Activated naive CD4-positive, alpha-beta T cell (primary cell): ENCODE data around the gene SPINT1.
A peak's percentile ranks its signal among the peaks of the same experiment; 100 is the strongest.
"Not testable (repeated sequence)": the region's sequence is repeated elsewhere in the genome, so short reads cannot be mapped to it uniquely, and the experiment has no call there.

Experiments used
- DNase-seq, 4 experiments: peaks; one replicate each; lab custom pipeline; 2025; lab: John Stamatoyannopoulos, UW

The SPINT1 gene

GRCh38 chr15:40859206-40859851, 15.5 kb downstream of the SPINT1 start:
- peak; percentile 64 to 77 (median 73) for DNase-seq

- not testable (repeated sequence) for DNase-seq
These were observed 17.3 kb downstream of the SPINT1 start for GRCh38 chr15:40861147-40861546.

GRCh38 chr15:40863660-40864270, 19.9 kb downstream of the SPINT1 start:
- no peak for DNase-seq

- no peak for DNase-seq
These were observed 23.4 kb downstream of the SPINT1 start for GRCh38 chr15:40867199-40867598.

- DNase-seq = no peak
These were observed 25.8 kb downstream of the SPINT1 start for GRCh38 chr15:40869686-40870085.

GRCh38 chr15:40870716-40871115, 26.9 kb downstream of the SPINT1 start:
- DNase-seq = no peak

- no peak for DNase-seq
These were observed 28.1 kb downstream of the SPINT1 start for GRCh38 chr15:40871749-40872617.

GRCh38 chr15:40872791-40873693, 29.2 kb downstream of the SPINT1 start:
- no peak for DNase-seq

GRCh38 chr15:40873694-40874561, 30.1 kb downstream of the SPINT1 start, which contains the start of gene RHOV:
Gene RHOV, minus strand, starts transcription at chr15:40874234. Its CDS starts 95 bp downstream, at chr15:40874139.
- peak in 2 of 4 experiments; percentile 14 to 35 for DNase-seq

- no peak for DNase-seq
These were observed 32.3 kb downstream of the SPINT1 start for GRCh38 chr15:40875991-40876730.

- no peak for DNase-seq
These were observed 33.8 kb downstream of the SPINT1 start for GRCh38 chr15:40877694-40878093.

- DNase-seq = no peak
These were observed 34.9 kb downstream of the SPINT1 start for GRCh38 chr15:40878785-40879184.

- DNase-seq = no peak
These were observed 35.8 kb downstream of the SPINT1 start for GRCh38 chr15:40879609-40880008.

GRCh38 chr15:40881351-40881750, 37.5 kb downstream of the SPINT1 start:
- no peak for DNase-seq

- no peak for DNase-seq
These were observed 42.7 kb downstream of the SPINT1 start for GRCh38 chr15:40886586-40886985.

- no peak for DNase-seq
These were observed 45.3 kb downstream of the SPINT1 start for GRCh38 chr15:40889112-40889511.

- DNase-seq = no peak
These were observed 47.3 kb downstream of the SPINT1 start for GRCh38 chr15:40891138-40891537.

GRCh38 chr15:40891810-40892446, 48.1 kb downstream of the SPINT1 start:
- no peak for DNase-seq

GRCh38 chr15:40892447-40893012, 48.7 kb downstream of the SPINT1 start:
- no peak for DNase-seq
